Astrocyte (in vitro differentiated cells and primary cell): ENCODE results near the gene CYP1B1. TPM values are rescaled to one million over a fixed set of nuclear protein-coding genes. Genes with fewer than 3 reads are reported as not detected.

ENCODE experiments used
- DNase-seq: peaks from one replicate; pipeline ENCODE4 v3.0.0-alpha.2; 2010; ENCODE audit warnings: low read depth
- FAIRE-seq: peaks from 2 replicates; lab custom pipeline; 2011; peaks lifted over from hg19 to GRCh38; lab: Jason Lieb, UNC
- H2AFZ ChIP-seq: 2 replicates; pipeline ENCODE4 v1.6.0; 2012; ENCODE audit warnings: low read depth, low read length, inconsistent platforms
- H3K27ac ChIP-seq: 2 replicates; pipeline ENCODE4 v1.5.1; 2011; ENCODE audit warnings: low read depth, low read length, inconsistent platforms
- H3K27me3 ChIP-seq: 2 replicates; pipeline ENCODE4 v1.6.0; 2011; ENCODE audit warnings: low read length, inconsistent platforms; ENCODE audit not compliant: insufficient read depth
- H3K36me3 ChIP-seq: 2 replicates; pipeline ENCODE4 v1.5.1; 2011; ENCODE audit warnings: low read length, inconsistent platforms; ENCODE audit not compliant: insufficient read depth
- H3K4me1 ChIP-seq: 2 replicates; pipeline ENCODE4 v1.5.1; 2011; ENCODE audit warnings: low read length, inconsistent platforms; ENCODE audit not compliant: insufficient read depth
- H3K4me2 ChIP-seq: 2 replicates; pipeline ENCODE4 v1.6.0; 2012; ENCODE audit warnings: low read length, inconsistent platforms
- H3K4me3 ChIP-seq: 2 replicates; pipeline ENCODE4 v1.5.1; 2011; ENCODE audit warnings: low read depth, mild to moderate bottlenecking, low read length, inconsistent platforms; ENCODE audit not compliant: insufficient read depth
- H3K79me2 ChIP-seq: 2 replicates; pipeline ENCODE4 v1.6.0; 2012; ENCODE audit warnings: mild to moderate bottlenecking, low read length, inconsistent platforms; ENCODE audit not compliant: insufficient read depth
- H3K9ac ChIP-seq: 2 replicates; pipeline ENCODE4 v1.6.0; 2012; ENCODE audit warnings: mild to moderate bottlenecking, low read length, inconsistent platforms
- H3K9me3 ChIP-seq: 2 replicates; pipeline ENCODE4 v1.5.1; 2012; ENCODE audit warnings: low read depth, mild to moderate bottlenecking, low read length, inconsistent platforms; ENCODE audit not compliant: insufficient read depth
- H4K20me1 ChIP-seq: 2 replicates; pipeline ENCODE4 v1.6.0; 2012; ENCODE audit warnings: low read length, inconsistent platforms; ENCODE audit not compliant: insufficient read depth
- H3K27ac Mint-ChIP-seq: one replicate; pipeline ENCODE4 v1.8.0; 2021; ENCODE audit warnings: mild to moderate bottlenecking, mixed read lengths; ENCODE audit not compliant: unreplicated experiment
- H3K27me3 Mint-ChIP-seq: one replicate; pipeline ENCODE4 v1.8.0; 2021; ENCODE audit warnings: low read depth, mixed read lengths; ENCODE audit not compliant: unreplicated experiment
- H3K36me3 Mint-ChIP-seq: one replicate; pipeline ENCODE4 v1.8.0; 2021; ENCODE audit warnings: low read depth, mixed read lengths; ENCODE audit not compliant: unreplicated experiment
- H3K4me1 Mint-ChIP-seq: one replicate; pipeline ENCODE4 v1.8.0; 2021; ENCODE audit warnings: low read depth, mixed read lengths; ENCODE audit not compliant: unreplicated experiment
- H3K4me3 Mint-ChIP-seq: one replicate; pipeline ENCODE4 v1.8.0; 2021; ENCODE audit warnings: mild to moderate bottlenecking, moderate library complexity, mixed read lengths; ENCODE audit not compliant: unreplicated experiment
- H3K9me3 Mint-ChIP-seq: one replicate; pipeline ENCODE4 v1.8.0; 2021; ENCODE audit warnings: mild to moderate bottlenecking, mixed read lengths; ENCODE audit not compliant: unreplicated experiment
- EZH2 ChIP-seq: IDR thresholded peaks from 2 replicates; pipeline ENCODE4 v1.6.1; 2012; ENCODE audit warnings: mild to moderate bottlenecking, low read length, inconsistent platforms; ENCODE audit not compliant: insufficient read depth
- total RNA-seq: library from RNA; stranded (reverse); gene quantifications from 2 replicates; pipeline ENCODE4 v1.2.1, GENCODE V29; 2021
- TF ChIP-seq, protein P1 (sequence below): IDR thresholded peaks from 2 replicates; pipeline ENCODE4 v1.5.1; 2011; ENCODE audit warnings: low read depth, mild to moderate bottlenecking, inconsistent platforms, low read length, moderate library complexity; ENCODE audit not compliant: insufficient read depth

CYP1B1 gene
- total RNA-seq, 1 donor from 2014 or later, result 12.9 TPM

GRCh38 chr2:38095079-38095995, 19.4 kb upstream of the CYP1B1 start:
- peaks cover 44% of the 10 kb centered on the region for H3K4me1 Mint-ChIP-seq
- TF ChIP-seq, protein P1, sequence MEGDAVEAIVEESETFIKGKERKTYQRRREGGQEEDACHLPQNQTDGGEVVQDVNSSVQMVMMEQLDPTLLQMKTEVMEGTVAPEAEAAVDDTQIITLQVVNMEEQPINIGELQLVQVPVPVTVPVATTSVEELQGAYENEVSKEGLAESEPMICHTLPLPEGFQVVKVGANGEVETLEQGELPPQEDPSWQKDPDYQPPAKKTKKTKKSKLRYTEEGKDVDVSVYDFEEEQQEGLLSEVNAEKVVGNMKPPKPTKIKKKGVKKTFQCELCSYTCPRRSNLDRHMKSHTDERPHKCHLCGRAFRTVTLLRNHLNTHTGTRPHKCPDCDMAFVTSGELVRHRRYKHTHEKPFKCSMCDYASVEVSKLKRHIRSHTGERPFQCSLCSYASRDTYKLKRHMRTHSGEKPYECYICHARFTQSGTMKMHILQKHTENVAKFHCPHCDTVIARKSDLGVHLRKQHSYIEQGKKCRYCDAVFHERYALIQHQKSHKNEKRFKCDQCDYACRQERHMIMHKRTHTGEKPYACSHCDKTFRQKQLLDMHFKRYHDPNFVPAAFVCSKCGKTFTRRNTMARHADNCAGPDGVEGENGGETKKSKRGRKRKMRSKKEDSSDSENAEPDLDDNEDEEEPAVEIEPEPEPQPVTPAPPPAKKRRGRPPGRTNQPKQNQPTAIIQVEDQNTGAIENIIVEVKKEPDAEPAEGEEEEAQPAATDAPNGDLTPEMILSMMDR, result no peak
- no peak for TF ChIP-seq EZH2
- H3K9ac ChIP-seq, result no peak overlapping the region
- H4K20me1 ChIP-seq, result no peaks in the 10 kb centered on the region
- H3K36me3 ChIP-seq, result no peaks in the 10 kb centered on the region
- H3K27ac Mint-ChIP-seq, result no peak overlapping the region
- no peaks in the 10 kb centered on the region for H3K27me3 Mint-ChIP-seq
- no peaks in the 10 kb centered on the region for H3K9me3 Mint-ChIP-seq
- no peak for DNase-seq
- H3K4me2 ChIP-seq, result peak overlapping the region; percentile 61
- no peaks in the 10 kb centered on the region for H3K9me3 ChIP-seq
- H2AFZ ChIP-seq, result no peak overlapping the region
- no peak overlapping the region for H3K4me3 ChIP-seq
- no peak overlapping the region for H3K4me3 Mint-ChIP-seq
- H3K27ac ChIP-seq, result no peak overlapping the region
- no peaks in the 10 kb centered on the region for H3K79me2 ChIP-seq
- H3K4me1 ChIP-seq, result peaks cover 37% of the 10 kb centered on the region
- H3K36me3 Mint-ChIP-seq, result peaks cover 3% of the 10 kb centered on the region
- no peak for FAIRE-seq
- H3K27me3 ChIP-seq, result no peaks in the 10 kb centered on the region

- no peak overlapping the region for H3K4me3 Mint-ChIP-seq
- DNase-seq, result no peak
- no peak overlapping the region for H3K27ac Mint-ChIP-seq
These were observed 17.7 kb upstream of the CYP1B1 start for GRCh38 chr2:38093527-38094165.

More at GRCh38 chr2:38093527-38094165, 17.7 kb upstream of the CYP1B1 start:
- Mint-ChIP-seq H3K4me1 (peaks cover 35% of the 10 kb centered on the region), H3K9me3 (no peaks in the 10 kb centered on the region), H3K36me3 (peaks cover 3% of the 10 kb centered on the region), H3K27me3 (peaks cover 3% of the 10 kb centered on the region)
- TF ChIP-seq, protein P1, result no peak
- no peak for TF ChIP-seq EZH2
- Histone ChIP-seq H3K27me3 (no peaks in the 10 kb centered on the region), H4K20me1 (no peaks in the 10 kb centered on the region), H3K4me3 (no peak overlapping the region), H3K9ac (no peak overlapping the region), H3K4me1 (peaks cover 33% of the 10 kb centered on the region), H2AFZ (no peak overlapping the region), H3K79me2 (no peaks in the 10 kb centered on the region), H3K4me2 (no peak overlapping the region), H3K27ac (no peak overlapping the region), H3K9me3 (no peaks in the 10 kb centered on the region), H3K36me3 (no peaks in the 10 kb centered on the region)
- FAIRE-seq, result no peak
